Measurements from ENCODE around the gene TGOLN2. TPM values are rescaled to one million over a fixed set of nuclear protein-coding genes. Genes with fewer than 3 reads are reported as not detected.
A peak's percentile ranks its signal among the peaks of the same experiment; 100 is the strongest.

Gene TGOLN2
- total and polyA plus RNA-seq, 2 of the 13 experiments (the other 11 are each of a cell fraction or from before 2014, with no cell fraction given): 99.6 to 155 TPM

GRCh38 chr2:85327822-85328617 is at the start of gene TGOLN2 (continued):
- peak; percentile 80; the same call in 1 of the 2 replicates for TF ChIP-seq ATF2 (CRISPR knock-in tag; IDR thresholded peaks at IDR 0.05)
- TF ChIP-seq ZSCAN5A (CRISPR knock-in tag; IDR thresholded peaks at IDR 0.05; ENCODE audit: borderline replicate concordance): peak; percentile 76; the same call in 1 of the 2 replicates
- peak; percentile 60 for TF ChIP-seq ZNF629 (CRISPR knock-in tag; conservative IDR thresholded peaks at IDR 0.05)
- TF ChIP-seq HNRNPK (IDR thresholded peaks at IDR 0.05; ENCODE audit: low read depth, low read length, poor library complexity, severe bottlenecking): peak; percentile 96
- peak; percentile 96 for TF ChIP-seq ZFP91 (CRISPR knock-in tag; IDR thresholded peaks at IDR 0.05; ENCODE audit: borderline replicate concordance)
- peak; percentile 87 for TF ChIP-seq ZFY (CRISPR knock-in tag; IDR thresholded peaks at IDR 0.05)
- peak; percentile 75; the same call in 1 of the 2 replicates for TF ChIP-seq GTF2F1 (IDR thresholded peaks at IDR 0.05; ENCODE audit: low read length)
- TF ChIP-seq HDAC1 (CRISPR knock-in tag; IDR thresholded peaks at IDR 0.05): peak; percentile 84
- peak; percentile 89 for TF ChIP-seq CBFB (CRISPR knock-in tag; IDR thresholded peaks at IDR 0.05)
- TF ChIP-seq ZNF224 (CRISPR knock-in tag; IDR thresholded peaks at IDR 0.05): peak; percentile 90; the same call in 1 of the 2 replicates
- peak; percentile 46 for TF ChIP-seq HNRNPH1 (optimal IDR thresholded peaks at IDR 0.05; ENCODE audit: low read depth, low read length)
- peak; percentile 36; the same call in 1 of the 2 replicates for TF ChIP-seq FOXK1 (CRISPR knock-in tag; IDR thresholded peaks at IDR 0.05; ENCODE audit: borderline replicate concordance, low read depth)
- peak; percentile 36; the same call in 1 of the 2 replicates for TF ChIP-seq MIXL1 (CRISPR knock-in tag; IDR thresholded peaks at IDR 0.05)
- no peak for TF ChIP-seq PLSCR1 (CRISPR knock-in tag; IDR thresholded peaks at IDR 0.05; ENCODE audit: borderline replicate concordance)
- no peak; the same call in 1 of the 2 replicates for TF ChIP-seq ZNF615 (CRISPR knock-in tag; IDR thresholded peaks at IDR 0.05; ENCODE audit: borderline replicate concordance)
- peak; percentile 94 for TF ChIP-seq ZNF451 (CRISPR knock-in tag; IDR thresholded peaks at IDR 0.05)
- TF ChIP-seq FOXP1 (IDR thresholded peaks at IDR 0.05): no peak
- TF ChIP-seq FOXP1 (CRISPR knock-in tag; IDR thresholded peaks at IDR 0.05): no peak
- TF ChIP-seq ZGPAT (CRISPR knock-in tag; IDR thresholded peaks at IDR 0.05): peak; percentile 89
- TF ChIP-seq SMAD9 (CRISPR knock-in tag; IDR thresholded peaks at IDR 0.05): no peak; the same call in 1 of the 2 replicates
- no peak for TF ChIP-seq NFIB (CRISPR knock-in tag; IDR thresholded peaks at IDR 0.05; ENCODE audit: borderline replicate concordance)
- peak; percentile 96 for TF ChIP-seq ZNF878 (CRISPR knock-in tag; IDR thresholded peaks at IDR 0.05)
- TF ChIP-seq BHLHE40 (IDR thresholded peaks at IDR 0.05; ENCODE audit: low read length): no peak
- TF ChIP-seq SIX4 (CRISPR knock-in tag; IDR thresholded peaks at IDR 0.05): peak; percentile 53; the same call in 1 of the 2 replicates

Measured in HepG2 (cell line).